Lung (tissue), 12 donors: Measurements from ENCODE around the gene SYNGR1. TPM values are rescaled to one million over a fixed set of nuclear protein-coding genes. Genes with fewer than 3 reads are reported as not detected.
A peak's percentile ranks its signal among the peaks of the same experiment; 100 is the strongest.

Source experiments
- ATAC-seq: fragments of 200-7000 bp; cut with Tn5 transposase; one replicate; pipeline ENCODE4 v1.9.1; 2020; ENCODE audit warnings: moderate number of reproducible peaks; ENCODE audit not compliant: insufficient read depth, low FRiP score
- DNase-seq, 3 donors: peaks; one replicate each; pipeline ENCODE4 v3.0.0-alpha.2; 2013 to 2017
- H3K27ac ChIP-seq, 2 donors: one replicate each; pipeline ENCODE4 v1.5.1; 2013; ENCODE audit warnings: mild to moderate bottlenecking in 2 of 2, moderate library complexity in 2 of 2, control low read depth in 1 of 2, inconsistent platforms in 1 of 2, low read depth in 1 of 2, low read length in 1 of 2
- H3K27me3 ChIP-seq, 3 donors: one replicate each; pipeline ENCODE4 v1.5.1; 2013; ENCODE audit warnings: low read length in 2 of 3; ENCODE audit not compliant: control insufficient read depth in 3 of 3, insufficient read depth in 3 of 3
- H3K36me3 ChIP-seq, 4 donors: one replicate each; pipeline ENCODE4 v1.5.1; 2013; ENCODE audit warnings: low read length in 4 of 4, mild to moderate bottlenecking in 1 of 4, moderate library complexity in 1 of 4; ENCODE audit not compliant: control insufficient read depth in 4 of 4, insufficient read depth in 4 of 4
- H3K4me1 ChIP-seq, 5 donors: one replicate each; pipeline ENCODE4 v1.5.1; 2013; ENCODE audit warnings: low read length in 5 of 5, mild to moderate bottlenecking in 2 of 5, moderate library complexity in 1 of 5; ENCODE audit not compliant: control insufficient read depth in 5 of 5, insufficient read depth in 5 of 5
- H3K4me3 ChIP-seq: one replicate; pipeline ENCODE4 v1.5.1; 2013; ENCODE audit warnings: mild to moderate bottlenecking, control low read depth, moderate library complexity
- H3K9ac ChIP-seq, 2 donors: one replicate each; pipeline ENCODE4 v1.5.1; 2013; ENCODE audit warnings: low read length in 2 of 2, control low read depth in 1 of 2; ENCODE audit not compliant: insufficient read depth in 1 of 2
- H3K9me3 ChIP-seq, 4 donors: one replicate each; pipeline ENCODE4 v1.5.1; 2013; ENCODE audit warnings: low read length in 3 of 4, mild to moderate bottlenecking in 1 of 4, moderate library complexity in 1 of 4; ENCODE audit not compliant: control insufficient read depth in 4 of 4, insufficient read depth in 3 of 4
- CTCF ChIP-seq: IDR thresholded peaks from 2 replicates; pipeline ENCODE4 v1.5.1; 2012; ENCODE audit warnings: mild to moderate bottlenecking; ENCODE audit errors: control extremely low read depth, extremely low read depth
- WGBS, 2 donors: extraction: QIAGEN DNeasy Blood & Tissue Kit; methylation state at CpG; one replicate each; pipeline ENCODE4 v1.1.7; 2013; 5-methylcytosine and 5-hydroxymethylcytosine counted together
- polyA plus RNA-seq, 2 donors: library from polyadenylated mRNA; stranded (reverse); fragments of 200-250 nt; gene quantifications; one replicate each; pipeline ENCODE4 v1.2.1, GENCODE V29; 2013
- total RNA-seq, 2 donors: library from RNA; depleted of rRNA in 1 of 2; stranded (reverse); fragments of >200 nt in 1 of 2; gene quantifications; one replicate each; pipeline ENCODE4 v1.2.1, GENCODE V29; 2014 to 2021
- donor health status: control.
- donor health status: control.
- donor health status: Bipolar disorder and iron deficiency.
- donor health status: healthy.
- donor health status: DM: yes; HTN: yes; CAD: no.

The SYNGR1 gene
- total and polyA plus RNA-seq, 4 donors = 3.5 to 13.3 (median 5.5) TPM

- no peak overlapping the region for H3K9ac ChIP-seq
- H3K9me3 ChIP-seq = peaks cover 0 to 6% (median 0%) of the 10 kb centered on the region in 4 donors
- H3K36me3 ChIP-seq = peaks cover 0 to 8% (median 0%) of the 10 kb centered on the region in 4 donors
- no peak for ATAC-seq
- WGBS, 2 donors = 96 to 98% methylated on average over 2 of the region's 2 CpGs
- H3K4me1 ChIP-seq = no peaks in the 10 kb centered on the region
- H3K27me3 ChIP-seq = no peaks in the 10 kb centered on the region
- no peak for TF ChIP-seq CTCF
- no peak for DNase-seq
- no peak overlapping the region for H3K4me3 ChIP-seq
- H3K27ac ChIP-seq = no peak overlapping the region
Observed at GRCh38 chr22:39371732-39372131, 21.9 kb downstream of the SYNGR1 start.

- TF ChIP-seq CTCF = no peak
- 91 to 92% methylated on average over 24 of the region's 24 CpGs for WGBS, 2 donors
Observed at GRCh38 chr22:39374191-39374590, 24.4 kb downstream of the SYNGR1 start.

GRCh38 chr22:39374801-39375200 lies 25.0 kb downstream of the SYNGR1 start:
- ATAC-seq (no peak), DNase-seq (no peak)
- Histone ChIP-seq H3K27me3 (no peaks in the 10 kb centered on the region), H3K4me3 (no peak overlapping the region), H3K9me3 (peaks cover 0 to 6% (median 0%) of the 10 kb centered on the region in 4 donors), H3K27ac (no peak overlapping the region), H3K36me3 (peaks cover 0 to 8% (median 3%) of the 10 kb centered on the region in 4 donors), H3K9ac (peak overlapping the region in 1 of 2 donors; percentile 11), H3K4me1 (no peaks in the 10 kb centered on the region)
- TF ChIP-seq CTCF = no peak
- WGBS, 2 donors = 95 to 98% methylated on average over 8 of the region's 8 CpGs

More at GRCh38 chr22:39374191-39374590, 24.4 kb downstream of the SYNGR1 start:
- Histone ChIP-seq H3K4me1 (no peaks in the 10 kb centered on the region), H3K9me3 (peaks cover 0 to 6% (median 0%) of the 10 kb centered on the region in 4 donors), H3K4me3 (no peak overlapping the region), H3K9ac (no peak overlapping the region), H3K27ac (no peak overlapping the region), H3K27me3 (no peaks in the 10 kb centered on the region), H3K36me3 (peaks cover 0 to 8% (median 3%) of the 10 kb centered on the region in 4 donors)
- DNase-seq (no peak), ATAC-seq (no peak)

GRCh38 chr22:39375646-39376045 lies 25.9 kb downstream of the SYNGR1 start:
- no peak overlapping the region for H3K27ac ChIP-seq
- no peak for TF ChIP-seq CTCF
- WGBS, 2 donors = 78 to 87% methylated on average over 8 of the region's 8 CpGs
- no peak overlapping the region for H3K4me3 ChIP-seq
- no peak for ATAC-seq
- H3K9ac ChIP-seq = no peak overlapping the region
- H3K36me3 ChIP-seq = peaks cover 0 to 8% (median 3%) of the 10 kb centered on the region in 4 donors
- no peak for DNase-seq
- H3K27me3 ChIP-seq = no peaks in the 10 kb centered on the region
- H3K9me3 ChIP-seq = peaks cover 0 to 6% (median 0%) of the 10 kb centered on the region in 4 donors
- no peaks in the 10 kb centered on the region for H3K4me1 ChIP-seq
